Hematopoietic multipotent progenitor cell treated with erythropoietin and hydrocortisone succinate and interleukin-3 and kit ligand, for 6 days (in vitro differentiated cells): ENCODE measurements around the gene PATZ1.
A peak's percentile ranks its signal among the peaks of the same experiment; 100 is the strongest.

Experiments
- DNase-seq: peaks from one replicate; pipeline ENCODE4 v3.0.0-alpha.2; 2015

PATZ1 gene

DNA sequence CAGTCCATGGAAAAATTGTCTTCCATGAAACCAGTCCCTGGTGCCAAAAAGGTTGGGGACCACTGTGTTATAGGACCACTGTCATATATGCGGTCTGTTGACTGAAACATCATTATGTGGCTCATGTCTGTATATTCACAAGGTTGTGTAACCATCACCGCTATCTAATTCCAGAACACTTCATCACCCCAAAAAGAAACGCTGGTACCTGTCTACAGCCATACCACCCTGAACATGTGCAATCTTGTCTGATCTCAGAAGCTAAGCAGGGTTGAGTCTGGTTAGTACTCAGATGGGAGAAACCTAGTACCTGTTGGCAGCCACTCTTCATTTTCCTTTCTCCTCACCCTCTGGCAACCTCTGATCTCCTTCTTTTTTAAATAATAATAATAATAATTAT is 41.0 kb downstream of the PATZ1 start:
- DNase-seq = no peak

GRCh38 chr22:31302537-31302936 is 43.6 kb downstream of the PATZ1 start:
- DNase-seq = no peak

- DNase-seq = no peak
Observed at GRCh38 chr22:31302006-31302405, 44.1 kb downstream of the PATZ1 start.

DNA sequence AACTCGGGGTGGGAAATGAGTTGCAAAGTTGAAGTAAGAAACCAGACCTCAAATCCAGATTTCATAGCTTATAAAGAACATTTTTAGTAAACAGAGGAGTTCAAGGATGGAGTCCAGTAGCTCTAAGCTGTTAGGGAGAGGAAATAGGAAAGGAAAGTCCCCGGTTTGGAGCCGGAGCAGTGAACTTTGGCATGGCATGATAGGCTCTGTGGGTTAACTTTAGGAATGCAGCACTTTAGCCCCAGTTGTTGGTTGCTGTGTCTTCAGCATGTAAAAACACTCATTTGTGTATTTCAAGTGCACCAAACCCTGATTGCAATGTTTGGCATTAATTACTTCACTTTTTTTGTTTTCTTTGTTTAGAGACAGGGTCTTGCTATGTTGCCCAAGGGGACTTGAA is 45.2 kb downstream of the PATZ1 start:
- no peak for DNase-seq

GRCh38 chr22:31295831-31296657 is 50.1 kb downstream of the PATZ1 start:
- peak; percentile 30 for DNase-seq

DNA sequence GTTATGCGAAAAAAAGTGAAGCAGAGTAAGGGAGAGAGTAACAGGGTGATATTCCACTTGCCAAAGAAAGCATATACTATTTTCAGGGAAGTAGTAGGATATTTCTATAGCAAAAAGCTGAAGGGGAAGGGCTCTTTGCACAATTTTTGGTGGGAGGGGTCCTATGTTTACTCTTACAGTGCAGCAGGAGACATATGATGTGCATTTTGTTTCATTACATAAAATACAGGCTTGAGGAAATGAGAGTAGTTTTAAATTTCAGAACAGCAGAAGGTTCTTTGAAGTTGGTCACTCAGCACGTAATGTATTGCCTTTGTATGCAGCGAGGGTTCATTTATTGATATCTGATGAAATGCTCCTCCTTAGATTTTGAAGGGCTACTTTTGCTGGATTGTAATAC is 50.8 kb downstream of the PATZ1 start:
- DNase-seq = no peak

DNA sequence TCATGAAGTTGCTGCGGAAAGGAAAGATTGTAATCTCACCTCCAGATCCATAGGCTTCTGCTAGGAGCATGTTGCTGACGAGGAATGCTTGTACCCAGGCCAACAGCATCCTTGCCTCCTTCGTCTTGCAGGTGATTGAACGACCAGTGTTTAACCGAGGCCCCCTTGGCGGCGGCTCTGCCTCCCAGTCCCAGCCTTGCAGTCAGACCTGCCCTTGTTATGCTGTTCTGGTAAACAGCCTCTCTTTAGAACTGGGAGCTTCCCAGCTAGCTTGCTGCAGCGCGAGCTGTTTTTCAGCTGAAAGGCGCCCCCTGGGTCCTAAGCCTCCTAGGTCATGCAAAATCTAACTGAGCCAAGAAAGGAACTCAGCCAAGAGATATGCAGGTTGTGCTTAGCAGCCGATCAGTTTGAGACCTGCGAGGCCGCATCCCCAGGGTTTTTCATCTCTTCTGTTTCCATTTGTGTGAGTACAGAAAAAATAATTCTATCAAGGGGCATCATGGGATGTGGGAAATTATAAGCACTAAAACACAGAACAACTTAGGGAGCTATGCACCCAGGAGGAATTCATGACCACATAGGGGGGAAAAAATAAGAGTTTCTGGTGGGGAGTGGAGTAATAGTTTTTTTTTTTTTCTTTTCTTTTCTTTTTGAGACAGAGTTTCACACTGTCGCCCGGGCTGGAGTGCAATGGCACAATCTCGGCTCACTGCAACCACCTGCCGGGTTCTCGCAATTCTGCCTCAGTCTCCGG is 53.7 kb downstream of the PATZ1 start, which contains the start of gene PIK3IP1:
PIK3IP1 (minus strand) TSS at position 253 of the 754 bp plus-strand sequence; CDS start at position 109, 144 bp downstream.
- DNase-seq = peak; percentile 94

GRCh38 chr22:31291481-31292235 is 54.5 kb downstream of the PATZ1 start:
- peak; percentile 33 for DNase-seq

GRCh38 chr22:31290494-31291471 is 55.4 kb downstream of the PATZ1 start:
- peak; percentile 95 for DNase-seq

GRCh38 chr22:31289344-31289743 is 56.8 kb downstream of the PATZ1 start:
- DNase-seq = no peak

DNA sequence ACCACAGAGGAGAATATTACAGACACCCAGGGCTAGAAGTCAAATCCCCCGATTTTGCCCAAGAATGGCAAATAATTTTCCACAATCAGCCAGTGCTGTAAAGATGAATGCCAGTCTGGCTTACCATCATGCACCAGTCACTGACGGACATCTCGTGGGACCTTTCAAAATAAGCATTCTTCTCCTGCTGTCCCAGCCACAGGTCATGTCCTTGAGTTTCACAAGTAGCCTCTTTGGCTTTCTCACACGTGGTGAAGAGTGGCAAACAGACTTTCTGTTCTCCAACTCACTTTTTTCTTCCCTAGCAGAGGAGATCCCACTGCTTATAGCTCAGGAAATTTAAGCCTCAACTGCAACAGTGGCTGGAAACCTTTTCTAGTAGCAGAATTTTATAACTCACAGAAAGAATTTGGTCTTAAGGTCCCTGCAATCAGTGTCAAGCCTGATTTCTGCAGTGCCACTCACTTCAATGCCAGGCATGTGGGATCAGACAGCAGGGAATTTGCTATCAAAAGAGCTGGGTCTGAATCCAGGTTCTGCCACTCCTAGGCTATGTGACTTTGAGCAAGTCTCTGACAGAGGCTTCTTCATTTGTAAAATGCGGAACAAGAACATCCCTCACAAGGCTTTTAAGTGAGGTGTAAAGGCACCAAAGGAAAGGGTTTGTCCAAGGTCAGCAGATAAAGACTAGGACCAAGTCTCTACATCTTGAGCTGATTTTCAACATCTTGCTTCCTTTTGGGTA is 57.5 kb downstream of the PATZ1 start:
- DNase-seq = no peak

GRCh38 chr22:31287818-31288495 is 58.2 kb downstream of the PATZ1 start:
- peak; percentile 32 for DNase-seq

DNA sequence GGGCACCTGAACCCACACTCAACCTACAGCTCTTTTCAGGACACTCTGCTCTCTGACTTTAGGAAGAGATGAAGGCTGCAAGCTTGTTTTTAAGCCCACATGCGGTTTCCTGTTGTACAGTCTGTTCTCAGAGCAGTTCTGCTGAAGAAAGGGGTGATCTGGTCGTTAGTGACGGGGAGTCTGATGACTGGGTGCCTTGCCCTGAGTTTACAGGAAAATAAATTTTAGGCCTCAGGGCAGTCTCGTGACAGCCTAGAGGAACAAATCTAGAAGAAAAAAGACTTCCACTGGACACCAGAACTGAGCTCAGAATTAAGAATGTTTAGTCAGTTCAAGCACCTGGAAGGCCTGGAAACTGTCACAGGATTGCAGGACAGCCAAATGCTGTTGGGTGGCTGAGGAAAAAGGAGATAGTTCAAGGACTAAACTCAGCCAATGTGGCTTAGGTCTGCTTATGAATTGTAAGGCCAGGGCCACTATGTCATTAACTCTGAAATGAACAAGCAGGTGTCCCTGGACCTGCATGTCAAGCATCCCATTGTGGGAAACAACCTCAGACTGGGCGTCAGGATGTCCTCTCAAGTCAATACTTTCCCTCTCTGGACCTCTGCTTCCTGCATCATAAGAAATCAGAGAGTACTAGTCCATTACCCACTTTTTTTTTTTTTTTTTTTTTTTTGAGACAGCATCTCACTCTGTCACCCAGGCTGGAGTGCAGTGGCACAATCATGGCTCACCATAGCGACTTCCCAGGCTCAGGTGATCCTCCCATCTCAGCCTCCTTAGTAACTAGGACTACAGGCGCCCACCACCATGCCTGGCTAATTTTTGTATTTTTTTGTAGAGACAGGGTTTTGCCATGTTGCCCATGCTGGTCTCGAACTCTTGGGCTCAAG is 59.5 kb downstream of the PATZ1 start:
- peak; percentile 54 for DNase-seq

- DNase-seq = peak; percentile 23
Observed at GRCh38 chr22:31284281-31285155, 61.6 kb downstream of the PATZ1 start.

DNA sequence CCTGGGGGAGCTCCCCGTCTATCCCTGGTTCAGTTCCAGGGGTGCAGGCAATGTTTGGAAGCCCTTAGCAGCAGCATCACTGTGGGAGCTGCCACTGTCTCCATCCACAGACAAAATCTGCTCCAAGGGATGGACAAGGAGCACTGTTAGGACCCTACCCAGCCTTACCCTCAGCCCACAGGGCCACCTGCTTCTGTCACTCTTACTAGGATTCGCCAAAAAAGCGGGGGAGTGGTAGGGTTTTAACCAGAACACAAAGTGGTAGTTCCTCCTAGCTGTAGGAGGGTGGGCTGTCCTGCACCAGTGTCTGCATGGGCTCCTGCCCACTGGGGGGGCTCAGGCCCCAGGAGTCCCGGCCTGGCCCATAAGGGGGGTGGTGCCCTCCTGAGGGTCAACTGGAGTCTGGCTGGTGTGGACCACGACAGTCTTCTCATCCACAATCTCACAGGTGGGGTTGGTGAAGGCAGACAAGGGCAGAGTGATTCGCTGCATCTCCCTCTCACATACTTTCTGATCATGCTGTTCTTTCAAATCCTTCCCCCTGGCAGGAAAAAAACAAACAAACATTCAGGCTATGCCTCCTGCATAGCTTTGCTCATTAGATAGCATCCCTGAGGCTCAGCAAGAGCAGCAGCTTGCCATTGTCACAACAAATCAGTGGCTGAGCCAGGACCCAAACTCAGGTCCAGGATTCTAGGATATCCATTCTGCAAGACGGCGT is 63.2 kb downstream of the PATZ1 start:
- DNase-seq = no peak

DNA sequence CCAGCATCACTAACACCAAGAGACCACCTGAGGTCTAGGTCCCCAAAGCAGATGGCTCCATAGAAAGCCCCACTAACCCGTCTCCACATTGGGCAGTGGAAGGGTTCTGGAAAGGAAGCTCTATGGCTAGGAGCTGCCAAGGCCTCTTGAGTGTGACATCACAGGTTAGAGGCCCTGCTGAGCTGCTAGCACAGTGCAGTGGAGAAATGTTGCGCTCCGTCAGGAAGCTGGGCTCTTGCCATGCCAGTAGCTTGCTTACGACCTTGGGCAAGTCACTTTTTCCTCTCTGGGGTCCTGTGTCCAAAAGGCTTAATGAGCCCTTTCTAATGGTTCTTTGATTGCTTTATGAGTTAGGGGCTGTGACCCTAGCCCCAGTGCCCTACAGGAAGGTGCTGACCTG is 64.4 kb downstream of the PATZ1 start:
- no peak for DNase-seq

- no peak for DNase-seq
Observed at GRCh38 chr22:31279821-31280505, 66.2 kb downstream of the PATZ1 start.
